ENCODE data around the gene ZNF148. TPM values are rescaled to one million over a fixed set of nuclear protein-coding genes. Genes with fewer than 3 reads are reported as not detected.
A peak's percentile ranks its signal among the peaks of the same experiment; 100 is the strongest.

The ZNF148 gene
- total RNA-seq, 1 experiment from 2014 or later, result 47.8 TPM

- CTCF ChIA-PET, result no interaction called here
Measured at GRCh38 chr3:125359700-125360099, 15.4 kb downstream of the ZNF148 start.

GRCh38 chr3:125358923-125359322, 16.2 kb downstream of the ZNF148 start:
- Histone ChIP-seq H3K4me3 (ENCODE audit: low read depth, low read length, poor library complexity, severe bottlenecking) (no peak overlapping the region), H3K36me3 (ENCODE audit: insufficient read depth, low read length, poor library complexity, severe bottlenecking) (no peaks in the 10 kb centered on the region), H3K27ac (ENCODE audit: low read depth, low read length, poor library complexity, severe bottlenecking) (no peak overlapping the region), H3K9me3 (ENCODE audit: low read depth, low read length, poor library complexity, severe bottlenecking) (no peaks in the 10 kb centered on the region), H3K27me3 (replicated peaks; ENCODE audit: insufficient read depth, low read depth, low read length, poor library complexity) (no peaks in the 10 kb centered on the region), H3K4me1 (ENCODE audit: insufficient read depth, low read length, poor library complexity, severe bottlenecking) (peaks cover 3% of the 10 kb centered on the region)
- no TSS peak for BruUV-seq (replicated peaks)
- DNase-seq (ENCODE audit: low spot score), result no peak
- ChIA-PET POLR2A (ENCODE audit: low non-redundant PET) (no interaction called here), CTCF (no interaction called here)
- TF ChIP-seq EZH2 (IDR thresholded peaks at IDR 0.05; ENCODE audit: borderline replicate concordance, low read depth, low read length, poor library complexity, severe bottlenecking), result no peak
- no peak for TF ChIP-seq CTCF (conservative IDR thresholded peaks at IDR 0.05; ENCODE audit: low read depth, low read length)
- intact Hi-C loops (cut with micrococcal nuclease; ENCODE audit: unreplicated experiment), result no loop called here

More at GRCh38 chr3:125359700-125360099, 15.4 kb downstream of the ZNF148 start:
- DNase-seq (ENCODE audit: low spot score), result no peak
- H3K36me3 ChIP-seq (ENCODE audit: insufficient read depth, low read length, poor library complexity, severe bottlenecking), result no peaks in the 10 kb centered on the region
- H3K27ac ChIP-seq (ENCODE audit: low read depth, low read length, poor library complexity, severe bottlenecking), result peak overlapping the region; percentile 21
- POLR2A ChIA-PET (ENCODE audit: low non-redundant PET), result no interaction called here
- intact Hi-C loops (cut with micrococcal nuclease; ENCODE audit: unreplicated experiment), result no loop called here
- H3K9me3 ChIP-seq (ENCODE audit: low read depth, low read length, poor library complexity, severe bottlenecking), result no peaks in the 10 kb centered on the region
- TF ChIP-seq CTCF (conservative IDR thresholded peaks at IDR 0.05; ENCODE audit: low read depth, low read length) (no peak), EZH2 (IDR thresholded peaks at IDR 0.05; ENCODE audit: borderline replicate concordance, low read depth, low read length, poor library complexity, severe bottlenecking) (no peak)
- H3K4me3 ChIP-seq (ENCODE audit: low read depth, low read length, poor library complexity, severe bottlenecking), result no peak overlapping the region
- H3K4me1 ChIP-seq (ENCODE audit: insufficient read depth, low read length, poor library complexity, severe bottlenecking), result peaks cover 3% of the 10 kb centered on the region
- H3K27me3 ChIP-seq (replicated peaks; ENCODE audit: insufficient read depth, low read depth, low read length, poor library complexity), result no peaks in the 10 kb centered on the region
- no TSS peak for BruUV-seq (replicated peaks)

GRCh38 chr3:125357837-125358236, 17.3 kb downstream of the ZNF148 start:
- ChIA-PET CTCF (no interaction called here), POLR2A (ENCODE audit: low non-redundant PET) (no interaction called here)
- no peak for DNase-seq (ENCODE audit: low spot score)
- Histone ChIP-seq H3K27me3 (replicated peaks; ENCODE audit: insufficient read depth, low read depth, low read length, poor library complexity) (no peaks in the 10 kb centered on the region), H3K36me3 (ENCODE audit: insufficient read depth, low read length, poor library complexity, severe bottlenecking) (no peaks in the 10 kb centered on the region), H3K27ac (ENCODE audit: low read depth, low read length, poor library complexity, severe bottlenecking) (peak overlapping the region; percentile 63), H3K4me3 (ENCODE audit: low read depth, low read length, poor library complexity, severe bottlenecking) (peak overlapping the region; percentile 57), H3K9me3 (ENCODE audit: low read depth, low read length, poor library complexity, severe bottlenecking) (no peaks in the 10 kb centered on the region), H3K4me1 (ENCODE audit: insufficient read depth, low read length, poor library complexity, severe bottlenecking) (peaks cover 3% of the 10 kb centered on the region)
- TF ChIP-seq EZH2 (IDR thresholded peaks at IDR 0.05; ENCODE audit: borderline replicate concordance, low read depth, low read length, poor library complexity, severe bottlenecking) (no peak), CTCF (conservative IDR thresholded peaks at IDR 0.05; ENCODE audit: low read depth, low read length) (no peak)
- no TSS peak for BruUV-seq (replicated peaks)
- intact Hi-C loops (cut with micrococcal nuclease; ENCODE audit: unreplicated experiment), result no loop called here
